ENCODE data around the gene PCSK6.

PCSK6 gene

GRCh38 chr15:101489599-101490407, at the start of gene PCSK6:
Gene PCSK6, minus strand, starts transcription at chr15:101489707. Its CDS starts 37 bp downstream, at chr15:101489670.
- TF ChIP-seq EP300 (IDR thresholded peaks at IDR 0.05; ENCODE audit: borderline replicate concordance): no peak
- no peak for TF ChIP-seq CEBPB (IDR thresholded peaks at IDR 0.05)

- TF ChIP-seq NFIC (IDR thresholded peaks at IDR 0.05) (no peak), EP300 (IDR thresholded peaks at IDR 0.05; ENCODE audit: borderline replicate concordance) (no peak), TCF12 (IDR thresholded peaks at IDR 0.05; ENCODE audit: low read depth) (no peak), ZBTB7A (IDR thresholded peaks at IDR 0.05; ENCODE audit: low read depth) (no peak), CREB1 (IDR thresholded peaks at IDR 0.05; ENCODE audit: low read depth) (no peak), RAD21 (IDR thresholded peaks at IDR 0.05; ENCODE audit: low read depth) (no peak)
Observed at GRCh38 chr15:101538996-101539395, 49.5 kb upstream of the PCSK6 start.

- no peak for TF ChIP-seq REST (IDR thresholded peaks at IDR 0.05; ENCODE audit: low read depth)
- no peak for TF ChIP-seq CEBPB (IDR thresholded peaks at IDR 0.05)
- TF ChIP-seq EGR1 (IDR thresholded peaks at IDR 0.05): no peak
- no peak for TF ChIP-seq YY1 (IDR thresholded peaks at IDR 0.05; ENCODE audit: low read depth)
- no peak for TF ChIP-seq TCF12 (IDR thresholded peaks at IDR 0.05; ENCODE audit: low read depth)
- no peak for TF ChIP-seq RAD21 (IDR thresholded peaks at IDR 0.05; ENCODE audit: low read depth)
- no peak for TF ChIP-seq EP300 (IDR thresholded peaks at IDR 0.05; ENCODE audit: borderline replicate concordance)
- no peak for TF ChIP-seq TEAD4 (IDR thresholded peaks at IDR 0.05)
- no peak for TF ChIP-seq FOXM1 (IDR thresholded peaks at IDR 0.05; ENCODE audit: borderline replicate concordance, low read depth)
- no peak for TF ChIP-seq CREB1 (IDR thresholded peaks at IDR 0.05; ENCODE audit: low read depth)
- no peak for TF ChIP-seq USF1 (IDR thresholded peaks at IDR 0.05)
- no peak for TF ChIP-seq ZBTB7A (IDR thresholded peaks at IDR 0.05; ENCODE audit: low read depth)
- TF ChIP-seq MAX (IDR thresholded peaks at IDR 0.05): no peak
- TF ChIP-seq TAF1 (IDR thresholded peaks at IDR 0.05; ENCODE audit: low read depth): no peak
- TF ChIP-seq NFIC (IDR thresholded peaks at IDR 0.05): no peak
Observed at GRCh38 chr15:101538177-101538576, 48.7 kb upstream of the PCSK6 start.

- TF ChIP-seq MAX (IDR thresholded peaks at IDR 0.05) (no peak), CREB1 (IDR thresholded peaks at IDR 0.05; ENCODE audit: low read depth) (no peak), CEBPB (IDR thresholded peaks at IDR 0.05) (no peak), YY1 (IDR thresholded peaks at IDR 0.05; ENCODE audit: low read depth) (no peak), NFIC (IDR thresholded peaks at IDR 0.05) (no peak), REST (IDR thresholded peaks at IDR 0.05; ENCODE audit: low read depth) (no peak), ZBTB7A (IDR thresholded peaks at IDR 0.05; ENCODE audit: low read depth) (no peak), EGR1 (IDR thresholded peaks at IDR 0.05) (no peak), TCF12 (IDR thresholded peaks at IDR 0.05; ENCODE audit: low read depth) (no peak), FOXM1 (IDR thresholded peaks at IDR 0.05; ENCODE audit: borderline replicate concordance, low read depth) (no peak), USF1 (IDR thresholded peaks at IDR 0.05) (no peak), TEAD4 (IDR thresholded peaks at IDR 0.05) (no peak), TAF1 (IDR thresholded peaks at IDR 0.05; ENCODE audit: low read depth) (no peak), RAD21 (IDR thresholded peaks at IDR 0.05; ENCODE audit: low read depth) (no peak), EP300 (IDR thresholded peaks at IDR 0.05; ENCODE audit: borderline replicate concordance) (no peak)
Observed at GRCh38 chr15:101537483-101538080, 48.1 kb upstream of the PCSK6 start.

- TF ChIP-seq REST (IDR thresholded peaks at IDR 0.05; ENCODE audit: low read depth) (no peak), FOXM1 (IDR thresholded peaks at IDR 0.05; ENCODE audit: borderline replicate concordance, low read depth) (no peak), YY1 (IDR thresholded peaks at IDR 0.05; ENCODE audit: low read depth) (no peak), RAD21 (IDR thresholded peaks at IDR 0.05; ENCODE audit: low read depth) (no peak), EGR1 (IDR thresholded peaks at IDR 0.05) (no peak)
Observed at GRCh38 chr15:101536875-101537405, 47.4 kb upstream of the PCSK6 start.

Measured in Ishikawa (cell line).